HepG2 (cell line): ENCODE measurements around the gene KDM2B. TPM values are rescaled to one million over a fixed set of nuclear protein-coding genes. Genes with fewer than 3 reads are reported as not detected.

ENCODE experiments used
- PHF5A ChIP-seq: IDR thresholded peaks from one replicate; pipeline ENCODE4 v1.6.1; 2018; ENCODE audit warnings: low read depth, missing genetic modification reagents; ENCODE audit not compliant: unreplicated experiment
- PTBP1 ChIP-seq: fragments of 200-400 bp; formaldehyde crosslinking; IDR thresholded peaks from 2 replicates; pipeline ENCODE4 v1.6.1; 2018; ENCODE audit warnings: low read length, low read depth; ENCODE audit not compliant: poor library complexity, severe bottlenecking
- STAG1 ChIP-seq: sonication (generic); formaldehyde crosslinking; IDR thresholded peaks from 2 replicates; pipeline ENCODE4 v1.4.0; 2020; ENCODE audit warnings: missing genetic modification reagents
- TCF12 ChIP-seq, 2 experiments: fragments of 450-650 bp in 1 of 2; sonication (generic) in 1 of 2; formaldehyde crosslinking in 1 of 2; IDR thresholded peaks; 2 replicates each; pipeline versions ENCODE4 v1.6.1 to v1.8.0; 2017 to 2022; ENCODE audit warnings: antibody characterized with exemption in 1 of 2, mild to moderate bottlenecking in 1 of 2, missing genetic modification reagents in 1 of 2, moderate library complexity in 1 of 2
- TFAP4 ChIP-seq: sonication (generic); IDR thresholded peaks from 2 replicates; pipeline ENCODE4 v1.6.1; 2016; ENCODE audit warnings: low read depth, borderline replicate concordance
- ZBTB40 ChIP-seq, 2 experiments: fragments of 450-650 bp in 1 of 2; sonication (generic) in 1 of 2; formaldehyde crosslinking in 1 of 2; IDR thresholded peaks; 2 replicates each; pipeline versions ENCODE4 v1.6.1 to v1.8.0; 2016 to 2022; ENCODE audit warnings: antibody characterized with exemption in 1 of 2, mild to moderate bottlenecking in 1 of 2, missing genetic modification reagents in 1 of 2
- ZMYM2 ChIP-seq: sonication (generic); formaldehyde crosslinking; IDR thresholded peaks from 2 replicates; pipeline ENCODE4 v1.8.0; 2022; ENCODE audit warnings: mild to moderate bottlenecking, missing genetic modification reagents
- ZNF10 ChIP-seq: sonication (generic); formaldehyde crosslinking; IDR thresholded peaks from 2 replicates; pipeline ENCODE4 v1.4.0; 2020; ENCODE audit warnings: mild to moderate bottlenecking, low read depth, missing genetic modification reagents, borderline replicate concordance
- ZNF230 ChIP-seq: sonication (generic); formaldehyde crosslinking; IDR thresholded peaks from 2 replicates; pipeline ENCODE4 v1.4.0; 2020; ENCODE audit warnings: mild to moderate bottlenecking, missing genetic modification reagents
- ZNF280B ChIP-seq: sonication (generic); formaldehyde crosslinking; IDR thresholded peaks from 2 replicates; pipeline ENCODE4 v1.5.0; 2020; ENCODE audit warnings: missing genetic modification reagents, mild to moderate bottlenecking, borderline replicate concordance
- ZNF484 ChIP-seq: sonication (generic); formaldehyde crosslinking; IDR thresholded peaks from 2 replicates; pipeline ENCODE4 v1.5.1; 2020; ENCODE audit warnings: mild to moderate bottlenecking, low read depth, missing genetic modification reagents, borderline replicate concordance
- polyA plus RNA-seq, 8 experiments: library from polyadenylated mRNA; depleted of rRNA in 3 of 8; stranded (reverse) in 7 of 8; unstranded in 1 of 8; fragments of >200 nt; fragmentation: Illumina TruSeq in 4 of 8; extraction: Trizol in 4 of 8; gene quantifications; 2 replicates each; pipeline versions ENCODE4 v1.2.1 to v1.2.3, GENCODE V29; 2011 to 2016; ENCODE audit warnings: low read depth in 4 of 8, missing spikeins in 1 of 8, mixed read lengths in 1 of 8; ENCODE audit not compliant: insufficient read depth in 1 of 8
- total RNA-seq, 5 experiments: library from RNA; depleted of rRNA; stranded (reverse); fragments of >200 nt; fragmentation: Illumina TruSeq; extraction: Trizol; gene quantifications; 2 replicates each; pipeline ENCODE4 v1.2.3, GENCODE V29; 2016; ENCODE audit warnings: low read depth in 1 of 5
- TF ChIP-seq, protein P1 (sequence below): sonication (generic); formaldehyde crosslinking; IDR thresholded peaks from 2 replicates; pipeline ENCODE4 v1.4.0; 2020; ENCODE audit warnings: low read depth, mild to moderate bottlenecking, missing genetic modification reagents
- TF ChIP-seq, protein P2 (sequence below): sonication (generic); formaldehyde crosslinking; IDR thresholded peaks from 2 replicates; pipeline ENCODE4 v1.5.0; 2020; ENCODE audit warnings: missing genetic modification reagents, mild to moderate bottlenecking, borderline replicate concordance

The KDM2B gene
- total and polyA plus RNA-seq, 2 of the 13 experiments (the other 11 are each of a cell fraction or from before 2014, with no cell fraction given) = 17.5 to 26.1 TPM

DNA sequence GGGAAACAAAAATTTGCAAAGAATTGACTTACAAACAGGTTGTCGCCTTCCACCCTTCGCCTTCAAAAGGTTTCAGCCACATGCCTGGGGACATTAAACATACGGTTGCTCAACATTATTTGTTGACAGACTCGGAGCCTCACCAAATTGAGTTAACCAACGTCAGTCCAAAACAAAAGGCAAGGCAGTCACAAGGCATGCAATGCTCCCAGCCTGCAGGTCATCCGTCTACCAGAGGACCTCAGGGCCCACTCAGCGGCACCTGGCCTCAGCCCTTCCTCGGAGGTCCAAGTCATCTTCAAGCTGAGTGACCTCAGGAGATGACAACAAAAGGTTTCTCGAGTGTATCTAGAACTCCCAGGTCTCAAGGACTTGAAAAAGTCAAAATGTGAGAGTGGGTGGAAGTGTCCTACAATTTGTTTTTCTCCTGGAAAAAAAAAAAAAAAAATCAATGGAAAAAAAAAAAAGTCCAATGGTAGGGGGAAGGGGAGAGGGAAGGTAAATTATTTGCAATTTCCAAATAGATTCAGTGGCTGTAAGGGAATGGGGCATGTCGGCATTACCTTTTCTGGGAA lies 64.3 kb downstream of the KDM2B start (continued):
- TF ChIP-seq ZBTB40 (IDR thresholded peaks at IDR 0.05) (no peak), ZBTB40 (CRISPR knock-in tag; IDR thresholded peaks at IDR 0.05) (peak; percentile 66), PHF5A (no peak), TCF12 (IDR thresholded peaks at IDR 0.05) (no peak), TCF12 (CRISPR knock-in tag; IDR thresholded peaks at IDR 0.05) (no peak), ZNF10 (CRISPR knock-in tag) (no peak), ZNF280B (CRISPR knock-in tag) (no peak), ZMYM2 (CRISPR knock-in tag) (no peak), TFAP4 (peak; percentile 44; the same call in 1 of the 2 replicates), PTBP1 (no peak), STAG1 (CRISPR knock-in tag) (no peak; the same call in 1 of the 2 replicates), ZNF484 (CRISPR knock-in tag) (no peak), ZNF230 (CRISPR knock-in tag) (no peak)
- TF ChIP-seq, protein P1, sequence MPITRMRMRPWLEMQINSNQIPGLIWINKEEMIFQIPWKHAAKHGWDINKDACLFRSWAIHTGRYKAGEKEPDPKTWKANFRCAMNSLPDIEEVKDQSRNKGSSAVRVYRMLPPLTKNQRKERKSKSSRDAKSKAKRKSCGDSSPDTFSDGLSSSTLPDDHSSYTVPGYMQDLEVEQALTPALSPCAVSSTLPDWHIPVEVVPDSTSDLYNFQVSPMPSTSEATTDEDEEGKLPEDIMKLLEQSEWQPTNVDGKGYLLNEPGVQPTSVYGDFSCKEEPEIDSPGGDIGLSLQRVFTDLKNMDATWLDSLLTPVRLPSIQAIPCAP (CRISPR knock-in tag) = no peak
- TF ChIP-seq, protein P2, sequence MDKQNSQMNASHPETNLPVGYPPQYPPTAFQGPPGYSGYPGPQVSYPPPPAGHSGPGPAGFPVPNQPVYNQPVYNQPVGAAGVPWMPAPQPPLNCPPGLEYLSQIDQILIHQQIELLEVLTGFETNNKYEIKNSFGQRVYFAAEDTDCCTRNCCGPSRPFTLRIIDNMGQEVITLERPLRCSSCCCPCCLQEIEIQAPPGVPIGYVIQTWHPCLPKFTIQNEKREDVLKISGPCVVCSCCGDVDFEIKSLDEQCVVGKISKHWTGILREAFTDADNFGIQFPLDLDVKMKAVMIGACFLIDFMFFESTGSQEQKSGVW (CRISPR knock-in tag) = no peak
